Keratinocyte (primary cell): ENCODE measurements around the gene SIK3.
A peak's percentile ranks its signal among the peaks of the same experiment; 100 is the strongest.

Experiments
- EZH2 ChIP-seq: IDR thresholded peaks from one replicate; pipeline ENCODE4 v1.6.1; 2012; ENCODE audit warnings: inconsistent platforms, mild to moderate bottlenecking, low read length, moderate library complexity
- TF ChIP-seq, protein P1 (sequence below), 3 experiments: IDR thresholded peaks in 1 of 3; conservative IDR thresholded peaks in 1 of 3; optimal IDR thresholded peaks in 1 of 3; 2 replicates in 2 of 3; 3 replicates in 1 of 3; pipeline versions ENCODE3 to v1.5.1; 2011; ENCODE audit warnings: low read length in 3 of 3, mild to moderate bottlenecking in 3 of 3, moderate library complexity in 2 of 3, control low read depth in 1 of 3, inconsistent platforms in 1 of 3; ENCODE audit not compliant: insufficient read depth in 2 of 3; ENCODE audit errors: extremely low read depth in 1 of 3

DNA sequence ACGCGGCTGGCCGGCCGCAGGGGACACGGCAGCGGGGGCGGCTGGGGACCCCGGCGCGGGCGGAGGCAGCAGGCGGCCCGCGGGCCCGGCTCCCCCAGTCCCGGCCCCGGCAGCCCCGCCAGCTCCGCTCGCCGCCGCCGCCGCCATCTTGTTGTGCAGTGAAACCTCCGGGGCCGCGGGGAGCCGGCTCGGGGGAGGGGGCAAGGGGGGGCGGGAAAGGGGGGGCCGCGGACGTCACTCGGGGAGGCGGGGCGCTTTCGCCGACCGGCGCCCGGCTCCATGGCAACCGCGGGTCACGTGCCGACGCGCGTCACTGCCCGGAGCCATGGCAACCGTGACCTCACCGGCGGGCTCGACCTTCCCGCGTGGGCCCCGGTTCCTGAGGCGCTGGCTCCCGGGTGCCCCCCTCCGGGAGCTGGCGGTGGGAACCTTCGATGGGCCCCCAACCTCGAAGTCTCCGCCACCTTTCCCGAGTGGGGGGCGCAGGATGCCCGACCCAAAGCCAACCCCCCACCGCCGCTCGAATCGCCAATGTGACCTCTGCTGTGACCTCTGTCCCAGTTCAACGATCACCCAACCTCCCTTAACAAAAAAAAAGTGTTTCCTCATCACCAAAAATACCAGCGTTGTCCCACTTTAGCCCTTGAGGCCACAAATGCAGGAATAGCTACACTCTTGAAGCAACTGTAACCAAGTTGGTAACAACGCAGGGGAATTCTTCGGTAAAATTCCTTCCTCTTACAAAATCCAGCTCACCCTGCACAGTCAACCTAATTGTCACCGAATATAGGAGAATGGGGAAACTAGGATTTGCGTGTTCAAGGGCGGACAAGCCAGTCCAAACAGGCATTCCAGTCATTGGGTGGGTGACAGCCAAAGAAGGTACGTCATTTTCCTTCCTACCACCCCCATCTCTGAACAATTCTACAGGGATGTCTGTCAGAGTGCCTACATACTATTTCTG, at the start of gene SIK3:
- TF ChIP-seq, protein P1, sequence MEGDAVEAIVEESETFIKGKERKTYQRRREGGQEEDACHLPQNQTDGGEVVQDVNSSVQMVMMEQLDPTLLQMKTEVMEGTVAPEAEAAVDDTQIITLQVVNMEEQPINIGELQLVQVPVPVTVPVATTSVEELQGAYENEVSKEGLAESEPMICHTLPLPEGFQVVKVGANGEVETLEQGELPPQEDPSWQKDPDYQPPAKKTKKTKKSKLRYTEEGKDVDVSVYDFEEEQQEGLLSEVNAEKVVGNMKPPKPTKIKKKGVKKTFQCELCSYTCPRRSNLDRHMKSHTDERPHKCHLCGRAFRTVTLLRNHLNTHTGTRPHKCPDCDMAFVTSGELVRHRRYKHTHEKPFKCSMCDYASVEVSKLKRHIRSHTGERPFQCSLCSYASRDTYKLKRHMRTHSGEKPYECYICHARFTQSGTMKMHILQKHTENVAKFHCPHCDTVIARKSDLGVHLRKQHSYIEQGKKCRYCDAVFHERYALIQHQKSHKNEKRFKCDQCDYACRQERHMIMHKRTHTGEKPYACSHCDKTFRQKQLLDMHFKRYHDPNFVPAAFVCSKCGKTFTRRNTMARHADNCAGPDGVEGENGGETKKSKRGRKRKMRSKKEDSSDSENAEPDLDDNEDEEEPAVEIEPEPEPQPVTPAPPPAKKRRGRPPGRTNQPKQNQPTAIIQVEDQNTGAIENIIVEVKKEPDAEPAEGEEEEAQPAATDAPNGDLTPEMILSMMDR (optimal IDR thresholded peaks at IDR 0.05 in 1 of 3, IDR thresholded peaks at IDR 0.05 in 1 of 3, conservative IDR thresholded peaks at IDR 0.05 in 1 of 3; ENCODE audit: extremely low read depth in 1 of 3, insufficient read depth in 2 of 3, low read length in 3 of 3): peak in 1 of 3 experiments; percentile 60
- TF ChIP-seq EZH2: no peak
